GM19452 (cell line): ENCODE measurements around the gene PLVAP.

Experiments used
- ATAC-seq: cut with Tn5 transposase; IDR thresholded peaks from one replicate; pipeline ENCODE4 v1.9.1; 2021; ENCODE audit not compliant: unreplicated experiment

PLVAP gene

GRCh38 chr19:17359905-17360800, 17.0 kb downstream of the PLVAP start:
- ATAC-seq, result no peak

- ATAC-seq, result no peak
Observed at GRCh38 chr19:17358395-17358794, 18.7 kb downstream of the PLVAP start.

GRCh38 chr19:17357724-17358123, 19.4 kb downstream of the PLVAP start:
- no peak for ATAC-seq

GRCh38 chr19:17357078-17357666, 20.0 kb downstream of the PLVAP start:
- no peak for ATAC-seq

GRCh38 chr19:17353386-17353785, 23.8 kb downstream of the PLVAP start:
- no peak for ATAC-seq

- no peak for ATAC-seq
Observed at GRCh38 chr19:17352608-17353280, 24.4 kb downstream of the PLVAP start.

- ATAC-seq, result no peak
Observed at GRCh38 chr19:17351815-17352435, 25.2 kb downstream of the PLVAP start.

- ATAC-seq, result no peak
Observed at GRCh38 chr19:17348700-17349099, 28.4 kb downstream of the PLVAP start.

GRCh38 chr19:17347877-17348276, 29.3 kb downstream of the PLVAP start:
- no peak for ATAC-seq

GRCh38 chr19:17347361-17347760, 29.8 kb downstream of the PLVAP start:
- ATAC-seq, result no peak

GRCh38 chr19:17346109-17346671, 31.0 kb downstream of the PLVAP start:
- ATAC-seq, result no peak

GRCh38 chr19:17341845-17342244, 35.3 kb downstream of the PLVAP start:
- no peak for ATAC-seq

- no peak for ATAC-seq
Observed at GRCh38 chr19:17341386-17341785, 35.8 kb downstream of the PLVAP start.

GRCh38 chr19:17340871-17341357, 36.2 kb downstream of the PLVAP start:
- no peak for ATAC-seq

GRCh38 chr19:17340302-17340870, 36.8 kb downstream of the PLVAP start:
- no peak for ATAC-seq

- no peak for ATAC-seq
Observed at GRCh38 chr19:17339088-17339741, 37.9 kb downstream of the PLVAP start.

- ATAC-seq, result no peak
Observed at GRCh38 chr19:17338433-17339078, 38.6 kb downstream of the PLVAP start.

- no peak for ATAC-seq
Observed at GRCh38 chr19:17337675-17338432, 39.3 kb downstream of the PLVAP start.
